ENCODE results near the gene PTPN1.
"Not testable (repeated sequence)": the region's sequence is repeated elsewhere in the genome, so short reads cannot be mapped to it uniquely, and the experiment has no call there.

The PTPN1 gene

DNA sequence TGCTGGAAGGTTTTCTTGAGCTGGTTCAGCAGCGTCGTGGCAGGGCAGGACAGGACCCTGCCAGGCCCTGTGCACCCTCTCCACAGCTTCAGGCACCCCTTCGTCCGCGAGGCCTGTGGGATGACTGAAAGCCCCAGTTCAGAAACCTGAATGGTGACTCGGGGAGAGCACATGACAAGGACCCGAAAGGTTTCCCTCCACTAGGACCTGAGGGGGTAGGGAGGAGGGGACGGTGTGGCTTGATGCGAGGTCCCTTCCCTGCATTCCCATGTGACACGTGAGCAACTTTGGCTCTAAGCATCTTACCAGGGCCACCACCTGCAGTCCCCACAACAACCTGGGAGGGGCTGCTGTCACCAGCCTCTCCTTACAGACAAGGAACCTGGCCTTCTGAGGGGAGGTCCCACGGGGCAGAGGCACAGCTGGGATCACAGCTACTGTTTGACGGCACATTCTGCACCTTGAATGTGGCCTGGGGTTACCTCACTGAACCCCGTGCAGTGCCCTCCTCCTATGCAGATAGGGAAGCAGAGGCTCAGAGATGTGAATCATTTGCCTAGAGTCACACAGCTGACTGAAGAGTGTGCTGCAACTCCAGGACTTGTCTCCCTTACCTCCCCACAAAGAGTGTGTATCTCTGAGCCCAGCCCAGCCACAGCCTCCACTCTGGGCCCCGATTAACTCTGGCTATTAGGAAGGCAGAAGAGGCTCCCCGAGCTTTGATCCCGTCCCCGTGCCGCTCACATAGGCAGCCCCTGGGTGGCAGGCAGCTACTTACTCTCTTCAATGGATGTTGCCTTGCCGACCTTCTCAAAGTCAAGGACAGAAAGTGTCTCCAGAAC, 84.6 kb downstream of the PTPN1 start:
- no peak for DNase-seq

DNA sequence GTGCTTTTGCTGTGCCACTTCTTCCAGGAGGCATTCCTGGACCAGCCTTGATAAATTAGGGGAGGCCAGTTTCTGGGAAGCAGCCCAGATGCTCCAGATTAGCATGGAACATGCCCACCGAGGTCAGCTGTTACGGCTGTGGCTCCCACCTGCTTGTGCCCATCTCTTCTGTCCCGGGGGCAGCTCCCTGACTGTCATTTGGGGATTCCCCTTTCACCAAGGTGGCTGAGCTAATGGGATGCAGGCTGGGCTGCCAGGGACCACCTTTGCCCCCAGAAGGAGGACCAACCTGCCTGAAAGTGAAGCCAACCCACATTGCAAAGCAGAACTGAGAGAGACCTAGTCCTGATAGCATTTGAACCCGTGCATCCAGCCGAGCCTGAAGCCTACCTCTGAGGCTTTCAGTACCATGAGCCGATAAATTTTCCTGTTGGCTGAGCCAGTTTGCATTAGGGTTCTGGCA, 85.3 kb downstream of the PTPN1 start:
- DNase-seq = no peak

DNA sequence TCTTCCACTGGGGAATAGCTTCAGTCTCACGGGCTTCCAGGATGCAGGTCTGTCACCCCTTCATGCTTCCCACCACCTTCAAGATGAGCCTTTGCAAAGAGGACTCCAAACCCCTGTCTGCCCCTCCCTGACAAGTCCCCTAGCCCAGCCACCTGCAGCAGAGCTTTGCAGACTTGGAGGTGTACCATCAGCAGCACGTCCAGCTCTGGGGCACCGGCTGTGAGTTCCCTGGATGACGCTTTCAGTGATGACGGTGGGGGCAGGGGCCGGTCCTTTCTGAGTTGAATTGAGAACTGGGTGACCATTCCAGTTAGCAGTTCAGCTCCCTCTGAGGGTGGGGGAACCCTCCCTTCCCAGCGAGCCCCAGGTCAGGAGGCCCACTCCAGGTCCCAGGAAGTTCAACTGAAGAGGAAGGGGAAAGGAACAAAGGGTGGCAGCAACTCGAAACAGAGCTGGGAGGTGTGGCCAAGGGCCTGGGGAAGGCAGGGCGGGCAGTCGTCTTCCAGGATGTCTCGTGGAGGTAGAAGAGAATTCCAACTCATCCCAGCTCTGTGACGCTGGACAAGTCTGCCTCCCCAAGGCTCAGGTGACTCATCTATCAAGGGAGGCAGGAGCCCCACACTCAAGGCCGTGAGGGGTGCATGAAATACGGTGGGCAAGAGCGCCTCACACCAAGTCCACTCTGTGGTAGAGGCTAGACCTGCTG, 86.0 kb downstream of the PTPN1 start:
- no peak for DNase-seq

DNA sequence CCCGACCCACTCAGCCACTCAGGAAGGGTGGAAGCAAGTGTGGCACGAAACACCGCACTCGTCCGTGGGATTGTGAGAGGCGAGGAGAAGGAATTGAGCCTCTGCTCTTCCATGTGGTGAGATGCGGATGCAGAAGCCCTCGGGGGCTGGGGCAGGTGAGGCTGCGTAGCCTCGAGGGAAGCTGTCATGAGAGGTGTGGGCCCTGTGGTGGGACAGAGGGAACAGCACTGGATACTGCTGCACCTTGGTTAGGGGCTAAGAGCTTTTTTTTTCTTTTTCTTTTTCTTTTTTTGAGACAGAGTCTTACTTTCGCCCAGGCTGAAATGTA, 86.5 kb downstream of the PTPN1 start:
- DNase-seq = no peak

DNA sequence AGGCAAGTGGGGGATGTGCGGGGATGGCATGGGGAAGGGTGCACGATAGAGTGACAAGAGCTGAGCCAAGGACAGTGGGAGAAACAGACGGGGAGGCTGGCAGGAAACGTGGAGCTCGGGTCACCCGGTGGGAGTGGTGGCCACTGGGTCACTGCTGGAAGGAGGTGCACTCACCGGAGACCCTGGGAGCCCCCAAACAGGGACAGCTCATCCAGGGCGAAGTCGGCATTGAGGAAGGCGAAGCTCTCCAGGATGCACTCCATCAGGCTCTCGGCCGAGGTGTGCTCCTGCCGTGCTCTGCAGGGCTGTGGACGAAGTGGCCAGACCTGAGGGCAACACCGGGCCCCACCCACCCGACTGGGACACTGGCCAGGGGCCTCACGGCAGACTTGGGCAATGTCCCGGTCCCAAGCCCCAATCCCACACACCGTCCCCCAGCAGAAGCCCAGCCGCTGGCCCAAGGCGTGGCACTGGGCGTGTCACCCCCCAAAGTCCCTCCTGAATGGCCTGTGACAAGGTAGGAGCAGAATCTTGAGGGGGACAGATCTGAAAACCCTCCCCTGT, 87.3 kb downstream of the PTPN1 start:
- no peak for DNase-seq

DNA sequence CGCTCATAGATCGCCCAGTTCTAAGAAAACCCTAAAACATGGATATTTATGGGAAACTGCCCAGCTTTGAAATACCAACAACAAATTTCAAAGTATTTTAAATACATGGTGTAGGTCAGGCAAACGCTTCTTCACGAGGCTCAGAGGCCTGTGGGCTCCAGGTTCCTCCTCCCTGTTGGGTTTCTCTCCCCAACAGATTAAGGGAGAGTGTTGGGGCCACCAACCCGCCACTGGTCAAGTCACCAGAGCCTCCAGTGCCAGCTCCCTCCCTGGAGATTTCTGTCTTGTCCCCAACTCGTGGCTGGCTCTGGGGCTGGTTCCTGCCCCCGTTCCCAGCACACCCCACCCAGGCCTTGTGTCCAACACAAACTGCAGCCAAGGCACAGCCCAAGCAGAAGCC, 87.9 kb downstream of the PTPN1 start:
- no peak for DNase-seq

DNA sequence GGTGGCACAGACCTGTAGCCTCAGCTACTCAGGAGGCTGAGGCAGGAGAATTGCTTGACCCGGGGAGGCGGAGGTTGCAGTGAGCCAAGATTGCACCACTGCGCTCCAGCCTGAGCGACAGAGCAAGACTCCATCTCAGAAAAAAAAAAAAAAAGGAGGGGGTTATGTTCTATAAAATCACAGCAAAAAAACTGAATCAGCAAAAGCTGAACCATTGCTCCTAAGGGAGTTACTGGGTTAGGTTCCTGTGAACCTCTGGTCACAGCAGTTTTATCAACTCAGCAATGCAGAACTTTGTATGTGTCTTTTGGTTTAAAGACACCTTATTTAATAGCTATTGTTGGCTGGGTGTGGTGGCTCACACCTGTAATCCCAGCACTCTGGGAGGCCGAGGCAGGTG, 88.6 kb downstream of the PTPN1 start:
- DNase-seq = not testable (repeated sequence)

DNA sequence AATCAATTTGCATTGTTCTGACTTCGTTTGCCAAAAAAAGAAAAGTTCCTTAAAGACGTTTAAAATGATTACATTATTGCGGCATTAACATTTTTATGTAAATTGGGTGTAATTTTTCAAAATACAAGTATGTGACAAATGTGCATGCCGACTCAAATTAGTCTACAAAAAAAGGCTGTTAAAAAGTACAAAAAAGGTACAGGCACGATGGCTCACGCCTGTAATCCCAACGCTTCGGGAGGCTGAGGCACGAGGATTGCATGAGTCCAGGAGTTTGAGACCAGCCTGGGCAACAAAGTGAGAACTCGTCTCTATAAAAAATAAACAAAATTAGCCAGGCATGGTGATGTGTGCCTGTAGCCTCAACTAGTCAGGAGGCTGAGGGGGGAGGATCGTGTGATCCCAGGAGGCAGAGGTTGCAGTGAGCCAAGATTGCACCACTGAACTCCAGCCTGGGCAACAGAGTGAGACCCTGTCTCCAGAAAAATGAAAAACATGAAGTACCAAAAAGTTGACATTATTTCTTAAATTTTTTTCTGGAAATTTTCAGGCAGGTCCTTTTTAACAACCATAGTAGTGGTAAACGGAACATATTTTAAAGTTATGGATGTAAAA, 90.2 kb downstream of the PTPN1 start:
- no peak for DNase-seq

DNA sequence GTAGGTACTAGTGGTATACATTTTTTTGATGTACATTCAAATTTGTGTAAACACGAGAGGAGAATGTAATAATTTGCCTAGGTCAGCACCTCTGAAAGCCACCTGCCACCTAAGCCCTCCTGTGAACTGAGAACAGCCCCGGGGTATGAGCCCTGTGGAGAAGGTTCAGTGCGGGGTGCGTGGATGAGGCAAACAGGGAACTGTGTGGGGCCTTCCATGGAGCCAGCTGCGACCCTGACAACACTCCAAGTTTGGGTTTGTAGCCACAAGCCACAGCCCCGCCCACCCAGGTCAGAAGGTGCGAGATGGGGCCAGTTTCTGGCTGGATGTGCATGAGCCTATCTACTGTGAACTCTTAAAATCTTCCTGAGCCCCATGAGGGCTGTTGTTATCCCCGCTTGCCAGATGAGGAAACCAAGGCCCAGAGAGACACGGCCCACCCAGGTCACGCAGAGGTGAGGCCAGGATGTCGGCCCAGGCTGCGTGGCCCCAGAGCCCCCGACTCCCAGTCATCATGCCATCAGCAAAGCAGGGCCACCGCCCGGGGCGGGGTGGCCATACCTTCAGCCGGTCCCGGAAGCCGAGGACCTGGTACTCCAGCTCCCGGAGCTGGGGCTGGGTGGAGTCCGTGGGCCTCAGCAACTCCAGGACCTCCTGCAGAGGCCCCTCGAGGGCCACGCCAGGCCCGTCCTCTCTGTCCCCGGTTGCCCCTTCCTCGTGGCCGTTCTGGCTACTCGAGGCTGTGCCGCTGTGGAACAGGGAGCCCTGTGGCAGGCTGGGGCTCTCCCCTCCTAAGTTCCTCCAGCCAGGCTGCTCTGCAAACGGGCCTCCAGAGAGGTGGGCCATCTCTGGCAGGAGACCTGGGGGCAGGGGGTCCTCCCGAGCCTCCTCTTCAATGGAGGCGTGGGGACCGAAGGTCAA, 91.6 kb downstream of the PTPN1 start:
- DNase-seq = no peak

DNA sequence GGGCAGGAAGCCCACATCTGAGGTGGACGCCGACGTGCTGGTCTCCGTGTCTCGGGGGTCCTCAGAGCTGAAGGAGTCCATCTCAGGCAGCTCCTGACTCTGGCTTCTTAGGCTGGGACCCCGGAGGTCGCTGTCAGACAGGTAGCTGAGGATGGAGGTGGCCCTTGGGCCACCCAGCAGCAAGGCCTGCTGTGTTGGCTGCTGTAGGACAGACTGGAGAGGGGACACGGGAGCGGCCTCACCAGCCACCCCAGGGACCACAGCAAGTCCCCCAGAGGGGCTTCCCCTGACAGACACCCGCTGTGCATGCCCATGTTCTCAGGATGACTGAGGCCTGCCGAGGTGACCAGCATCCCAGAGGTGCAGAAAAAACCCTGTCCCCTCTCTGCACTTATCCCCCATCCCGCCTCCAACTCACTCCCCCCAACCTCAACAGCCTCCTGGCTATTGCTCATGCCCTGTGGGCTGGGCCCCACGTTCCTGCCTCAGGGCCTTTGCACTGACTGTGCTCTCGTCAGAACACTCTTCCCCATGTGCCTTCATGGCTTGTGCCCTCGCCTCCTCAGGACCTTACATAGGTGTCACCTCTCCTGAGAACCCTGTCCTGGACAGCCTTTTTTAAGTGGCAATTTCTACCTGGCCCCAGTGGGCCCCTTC, 92.4 kb downstream of the PTPN1 start:
- no peak for DNase-seq

DNA sequence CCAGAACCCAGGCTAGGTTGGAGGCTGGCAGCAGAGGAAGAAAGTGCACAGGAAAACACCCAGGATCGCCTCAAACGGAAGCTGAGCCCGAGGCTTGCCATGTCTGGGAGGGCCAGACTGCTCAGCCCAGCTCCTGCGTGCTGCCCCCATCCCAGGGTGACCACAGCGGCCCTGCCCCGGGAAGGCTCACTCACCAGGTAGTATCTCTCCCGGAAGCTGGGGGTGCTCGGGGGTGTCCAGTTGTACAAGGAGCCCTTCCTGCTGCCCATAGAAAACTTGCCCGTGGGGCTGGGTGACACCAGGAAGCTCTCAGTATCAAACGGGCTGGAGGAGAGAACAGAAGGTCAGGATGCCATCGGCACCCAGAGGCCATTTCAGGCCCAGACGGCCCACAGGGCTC, 94.3 kb downstream of the PTPN1 start:
- DNase-seq = no peak

DNA sequence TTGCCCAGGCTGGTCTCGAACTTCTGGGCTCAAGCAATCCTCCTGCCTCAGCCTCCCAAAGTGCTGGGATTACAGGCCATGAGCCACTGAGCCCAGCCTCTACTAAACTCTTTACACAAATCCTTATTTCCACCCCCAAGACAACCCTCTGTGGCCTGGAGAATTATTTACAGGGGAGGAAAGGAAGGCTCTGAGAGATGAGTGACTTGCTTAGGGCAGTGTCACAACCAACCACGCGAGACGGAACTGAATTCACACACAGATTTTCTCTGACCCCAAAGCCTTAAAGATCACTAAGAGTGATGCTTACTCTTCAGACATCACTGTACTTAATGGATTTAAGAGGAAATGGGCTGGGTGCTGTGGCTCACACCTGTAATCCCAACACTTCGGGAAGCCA, 95.0 kb downstream of the PTPN1 start:
- DNase-seq = no peak

DNA sequence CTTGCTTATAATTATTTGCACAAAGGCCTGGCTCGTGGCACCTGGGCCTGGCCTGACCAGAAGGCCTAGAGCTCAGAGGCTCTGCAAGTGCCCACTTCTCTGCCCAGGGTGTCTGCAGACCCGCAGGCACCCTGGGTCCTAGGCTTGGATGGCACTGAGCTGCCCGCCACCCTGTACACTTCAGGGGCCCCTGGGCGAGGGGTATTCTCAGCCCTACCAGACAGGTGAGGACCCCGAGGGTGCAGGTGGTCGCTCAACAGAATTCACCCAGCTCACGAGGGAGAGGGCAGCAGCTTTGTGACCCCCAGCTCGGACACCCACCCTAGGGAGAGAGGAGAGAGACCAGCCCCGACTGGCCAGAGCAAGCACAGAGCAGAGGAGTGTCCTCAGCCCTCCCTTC, 97.3 kb downstream of the PTPN1 start:
- no peak for DNase-seq

DNA sequence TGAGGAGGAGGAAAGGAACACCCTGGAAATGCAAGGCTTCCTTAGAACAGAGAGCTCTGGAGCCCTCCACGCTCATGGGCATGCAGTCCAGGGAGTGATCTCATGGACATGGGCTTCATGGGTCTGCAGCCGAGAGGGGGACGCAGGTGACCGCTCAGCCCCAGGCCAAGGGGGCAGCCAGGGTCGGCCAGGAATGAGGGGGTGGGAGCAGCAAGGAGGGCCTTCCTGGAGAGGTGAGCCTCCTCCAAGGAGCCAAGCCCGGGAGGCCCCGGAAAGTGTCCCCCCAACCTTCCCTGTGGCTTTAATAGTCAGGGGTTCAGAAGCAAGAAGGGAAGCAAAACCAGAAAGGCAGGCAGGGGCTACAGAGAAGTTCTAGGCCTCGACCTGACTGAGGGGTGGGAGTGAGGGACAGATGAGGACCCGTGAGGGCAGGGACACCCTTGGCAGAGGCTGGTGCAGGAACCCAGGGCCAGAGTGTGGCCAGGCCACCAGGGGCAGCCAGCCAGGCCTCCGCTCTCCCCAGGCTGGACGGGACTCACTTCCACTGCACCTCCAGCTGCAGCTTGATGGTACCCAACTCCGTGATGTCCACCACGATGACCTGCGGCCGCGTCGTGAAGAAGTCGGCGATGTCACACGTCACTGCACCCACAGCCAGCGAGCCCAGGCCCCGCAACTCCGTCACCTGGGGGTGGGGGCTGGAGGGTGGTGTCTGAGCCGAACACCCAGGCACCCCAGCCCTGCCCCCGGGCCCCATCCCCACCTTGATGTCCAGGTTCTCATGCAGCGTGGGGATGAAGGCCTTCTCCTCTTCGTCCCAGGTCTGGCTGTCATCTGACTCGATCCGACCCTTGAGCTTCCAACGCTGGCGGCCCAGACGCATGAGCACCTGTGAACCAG, 97.9 kb downstream of the PTPN1 start:
- DNase-seq = no peak

DNA sequence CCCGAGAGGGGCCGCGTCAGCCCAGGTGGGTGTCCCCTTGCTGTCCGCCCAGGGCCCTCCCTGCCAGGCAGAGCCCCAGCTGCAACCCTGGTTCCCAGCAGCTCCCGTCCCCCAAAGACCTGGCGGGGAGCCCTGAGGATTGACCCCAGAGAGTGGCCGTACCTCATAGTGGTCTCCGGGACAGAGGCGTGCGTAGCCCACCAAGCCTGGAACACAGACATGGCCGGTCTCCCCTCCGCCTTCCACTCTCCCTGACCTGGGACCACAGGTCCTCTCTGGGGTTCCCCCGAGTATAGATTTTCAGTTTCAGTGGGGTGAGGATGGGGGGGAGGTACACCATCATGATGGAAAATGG, 98.5 kb downstream of the PTPN1 start:
- DNase-seq = no peak

DNA sequence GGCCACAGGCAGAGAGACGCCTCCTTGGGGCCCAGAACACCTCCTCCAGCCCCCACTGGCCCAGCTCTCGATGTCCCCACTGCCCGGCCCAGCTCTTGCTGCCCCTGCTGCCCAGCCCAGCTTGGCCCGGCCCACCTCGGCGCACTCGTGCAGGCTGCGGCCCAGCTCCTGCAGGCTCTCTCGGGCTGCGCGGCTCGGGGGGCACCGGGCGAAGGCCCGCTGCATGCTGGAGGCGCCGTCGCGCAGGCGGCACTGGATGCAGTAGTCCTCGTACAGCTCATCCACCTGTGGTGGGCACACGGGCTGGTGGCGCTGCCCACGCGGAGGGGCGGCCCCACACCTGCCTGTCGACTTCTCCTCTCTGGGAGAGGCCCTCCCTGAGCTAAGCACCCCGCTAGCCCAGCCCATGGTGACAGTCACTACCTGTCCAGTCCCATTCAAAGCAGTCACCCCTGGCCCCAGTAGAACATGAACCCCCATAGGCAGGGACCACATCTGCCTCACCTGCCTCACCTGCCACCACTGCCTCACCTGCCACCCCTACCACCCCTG, 99.3 kb downstream of the PTPN1 start:
- DNase-seq = no peak

DNA sequence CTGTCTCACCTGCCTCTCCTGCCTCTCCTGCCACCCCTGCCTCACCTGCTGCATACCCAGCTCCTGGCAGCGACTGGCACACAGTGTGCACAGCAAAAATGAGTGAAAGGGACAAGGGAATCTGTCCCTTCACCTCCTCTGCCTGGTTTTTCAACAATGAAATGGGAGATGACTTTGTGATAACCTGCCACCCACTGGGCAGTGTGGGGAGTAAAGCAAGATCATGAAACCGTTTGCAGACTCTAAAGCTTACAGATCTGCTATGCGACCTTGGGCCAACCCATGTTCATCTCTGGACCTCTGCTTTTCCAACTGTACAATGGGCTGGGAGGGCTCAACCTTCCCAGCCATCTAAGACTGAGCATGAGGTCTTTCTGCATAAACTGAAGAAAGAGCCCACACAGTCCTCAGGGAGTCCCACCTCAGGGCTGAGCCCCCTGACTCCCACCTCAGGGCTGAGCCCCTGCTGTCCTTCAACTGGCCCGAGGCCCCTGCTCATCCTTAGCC, 100.1 kb downstream of the PTPN1 start:
- no peak for DNase-seq

DNA sequence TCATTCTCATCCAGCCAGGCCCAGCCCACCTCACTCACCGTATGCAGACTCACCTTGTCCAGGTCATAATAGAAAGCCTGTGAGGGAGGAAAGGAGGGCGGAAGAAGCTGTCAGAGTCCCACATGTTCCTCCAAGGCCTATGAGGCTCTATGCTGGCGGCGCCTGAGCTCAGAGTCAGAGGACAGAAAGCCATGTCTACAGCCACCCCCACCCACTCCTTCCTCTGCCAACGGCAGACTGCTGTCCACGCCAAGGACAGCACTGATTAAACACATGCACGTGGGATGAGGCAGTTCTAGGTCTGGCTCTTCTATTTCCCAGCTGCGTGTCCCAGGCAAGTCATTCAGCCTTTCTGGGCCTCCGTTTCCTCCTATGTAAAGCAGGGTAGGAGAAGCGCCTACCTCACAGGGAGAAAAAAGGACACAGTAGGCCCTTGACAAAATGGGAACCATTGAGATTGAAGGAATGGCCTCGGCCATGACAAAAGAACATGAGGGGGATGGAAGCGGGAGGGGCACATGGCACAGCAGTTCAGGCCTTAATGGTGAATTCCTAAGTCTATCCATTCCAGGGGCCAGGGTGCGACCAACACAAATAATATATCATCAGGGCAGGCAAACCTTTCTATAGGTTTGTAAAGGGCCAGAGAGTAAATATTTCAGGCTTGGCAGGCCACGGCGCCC, 101.1 kb downstream of the PTPN1 start:
- DNase-seq = no peak

DNA sequence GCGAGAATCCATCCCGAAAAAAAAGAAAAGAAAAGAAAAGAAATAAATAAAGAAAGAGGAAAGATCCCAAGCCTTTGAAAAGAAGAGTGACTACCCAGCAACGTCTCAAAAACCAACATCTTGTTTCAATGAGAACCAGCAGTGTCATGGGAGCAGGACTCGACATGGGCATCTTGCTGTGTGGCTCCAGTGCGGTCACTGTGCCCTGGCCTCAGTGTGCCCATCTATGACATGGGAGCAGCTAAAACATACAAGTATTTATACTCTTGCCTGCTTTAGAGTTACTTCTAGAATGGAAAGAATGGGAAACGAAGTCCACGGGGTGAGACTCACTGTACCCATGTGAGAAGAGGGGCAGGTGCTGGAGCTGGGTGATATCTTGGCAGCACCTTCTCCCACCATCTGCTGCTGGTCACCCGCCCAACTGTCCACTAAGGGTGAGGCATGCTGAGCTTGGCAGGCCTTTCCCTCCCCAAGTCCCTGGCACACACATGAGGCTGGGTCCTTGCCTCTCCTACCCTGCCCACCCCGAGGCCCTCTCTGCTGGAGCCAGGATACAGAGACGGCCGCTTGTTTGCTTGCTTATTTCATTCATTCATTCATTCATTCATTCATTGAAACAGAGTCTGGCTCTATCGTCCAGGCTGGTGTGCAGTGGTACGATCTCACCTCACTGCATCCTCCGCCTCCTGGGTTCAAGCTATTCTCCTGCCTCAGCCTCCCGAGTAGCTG, 103.4 kb downstream of the PTPN1 start:
- DNase-seq = no peak

Measured in NCI-H1930 (cell line).